Dedifferentiated amniotic fluid mesenchymal stem cell (primary cell): ENCODE measurements around the gene FBXO27.
"Not testable (repeated sequence)": the region's sequence is repeated elsewhere in the genome, so short reads cannot be mapped to it uniquely, and the experiment has no call there.

ENCODE experiments used
- DNase-seq: peaks from one replicate; pipeline ENCODE4 v3.0.0-alpha.2; 2016; ENCODE audit errors: extremely low spot score

FBXO27 gene

GRCh38 chr19:38988627-38989026, 43.7 kb downstream of the FBXO27 start:
- not testable (repeated sequence) for DNase-seq

- not testable (repeated sequence) for DNase-seq
These were observed 44.6 kb downstream of the FBXO27 start for GRCh38 chr19:38987745-38988144.

- no peak for DNase-seq
These were observed 47.1 kb downstream of the FBXO27 start for GRCh38 chr19:38985262-38985661.

- DNase-seq, result no peak
These were observed 51.6 kb downstream of the FBXO27 start for GRCh38 chr19:38980583-38981374.

- DNase-seq, result no peak
These were observed 52.5 kb downstream of the FBXO27 start for GRCh38 chr19:38979812-38980211.

GRCh38 chr19:38978326-38978689, 54.0 kb downstream of the FBXO27 start:
- no peak for DNase-seq

- no peak for DNase-seq
These were observed 54.7 kb downstream of the FBXO27 start for GRCh38 chr19:38977445-38978325.

- no peak for DNase-seq
These were observed 56.5 kb downstream of the FBXO27 start for GRCh38 chr19:38975861-38976271.

- peak; percentile 53 for DNase-seq
These were observed 57.0 kb downstream of the FBXO27 start, which contains the start of gene FBXO17 for GRCh38 chr19:38975214-38975860. Gene FBXO17 (minus strand): TSS chr19:38975742. CDS start chr19:38950319, 25,423 bp downstream.

- no peak for DNase-seq
These were observed 57.6 kb downstream of the FBXO27 start for GRCh38 chr19:38974624-38975213.
